ENCODE measurements around the gene SH2D1B. TPM values are rescaled to one million over a fixed set of nuclear protein-coding genes. Genes with fewer than 3 reads are reported as not detected.
"Not testable (repeated sequence)": the region's sequence is repeated elsewhere in the genome, so short reads cannot be mapped to it uniquely, and the experiment has no call there.

SH2D1B gene, protein sequence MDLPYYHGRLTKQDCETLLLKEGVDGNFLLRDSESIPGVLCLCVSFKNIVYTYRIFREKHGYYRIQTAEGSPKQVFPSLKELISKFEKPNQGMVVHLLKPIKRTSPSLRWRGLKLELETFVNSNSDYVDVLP
- not detected for total RNA-seq

DNA sequence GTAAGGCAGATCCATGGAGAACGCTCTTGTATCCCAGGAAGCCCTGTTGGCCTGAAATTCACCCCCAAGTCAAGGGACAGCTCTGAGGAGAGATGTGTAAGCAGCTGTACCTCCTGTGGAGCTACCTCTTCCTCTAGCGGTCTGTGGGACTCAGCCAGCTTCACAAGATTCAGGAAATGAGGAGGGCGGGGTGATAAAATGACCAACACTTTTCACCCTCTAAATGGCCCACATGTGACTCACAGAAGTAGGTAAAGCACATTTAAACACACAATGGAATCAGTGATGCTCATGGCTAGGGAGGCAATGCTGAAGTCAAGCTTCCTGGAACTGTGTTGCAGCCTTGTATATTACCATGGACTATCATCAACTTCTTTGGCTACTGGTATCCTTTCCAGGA is at the start of gene SH2D1B:
Gene SH2D1B, minus strand, starts transcription at position 135 of the 400 bp plus-strand sequence. Its CDS starts 120 bp downstream, at position 15.
- WGBS, 2 donors: 71 to 85% methylated on average over 3 of the region's 3 CpGs
- intact Hi-C loops (cut with DNase I; ENCODE audit: low total_unique reads): no loop called here
- no peak for TF ChIP-seq POLR2A (IDR thresholded peaks at IDR 0.05)
- TF ChIP-seq, protein P1, sequence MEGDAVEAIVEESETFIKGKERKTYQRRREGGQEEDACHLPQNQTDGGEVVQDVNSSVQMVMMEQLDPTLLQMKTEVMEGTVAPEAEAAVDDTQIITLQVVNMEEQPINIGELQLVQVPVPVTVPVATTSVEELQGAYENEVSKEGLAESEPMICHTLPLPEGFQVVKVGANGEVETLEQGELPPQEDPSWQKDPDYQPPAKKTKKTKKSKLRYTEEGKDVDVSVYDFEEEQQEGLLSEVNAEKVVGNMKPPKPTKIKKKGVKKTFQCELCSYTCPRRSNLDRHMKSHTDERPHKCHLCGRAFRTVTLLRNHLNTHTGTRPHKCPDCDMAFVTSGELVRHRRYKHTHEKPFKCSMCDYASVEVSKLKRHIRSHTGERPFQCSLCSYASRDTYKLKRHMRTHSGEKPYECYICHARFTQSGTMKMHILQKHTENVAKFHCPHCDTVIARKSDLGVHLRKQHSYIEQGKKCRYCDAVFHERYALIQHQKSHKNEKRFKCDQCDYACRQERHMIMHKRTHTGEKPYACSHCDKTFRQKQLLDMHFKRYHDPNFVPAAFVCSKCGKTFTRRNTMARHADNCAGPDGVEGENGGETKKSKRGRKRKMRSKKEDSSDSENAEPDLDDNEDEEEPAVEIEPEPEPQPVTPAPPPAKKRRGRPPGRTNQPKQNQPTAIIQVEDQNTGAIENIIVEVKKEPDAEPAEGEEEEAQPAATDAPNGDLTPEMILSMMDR (IDR thresholded peaks at IDR 0.05): no peak
- no peak within 1 kb of the TSS for H3K4me3 ChIP-seq (ENCODE audit: low read depth, poor library complexity, severe bottlenecking)
- no peak for DNase-seq (ENCODE audit: low spot score in 2 of 2)

DNA sequence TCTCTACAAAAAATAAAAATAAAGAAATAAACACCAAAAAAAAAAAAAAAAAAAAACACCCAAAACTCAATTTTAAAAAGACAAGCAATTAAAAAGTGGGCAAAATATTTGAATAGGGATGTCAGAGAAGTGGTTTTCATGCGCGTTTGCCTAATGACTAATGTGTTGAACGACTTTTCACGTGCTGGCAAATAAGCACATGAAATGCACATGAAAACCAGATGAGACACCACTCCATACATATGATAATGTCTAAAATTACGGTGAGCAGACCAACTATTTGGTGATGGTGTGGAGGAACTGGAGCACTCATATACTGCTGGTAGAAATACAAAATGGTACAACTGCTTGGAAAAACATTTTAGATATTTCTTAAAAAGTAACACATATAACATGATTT is 46.3 kb upstream of the SH2D1B start:
- WGBS, 2 donors: 73 to 74% methylated on average over 5 of the region's 5 CpGs
- no peak overlapping the region for H3K4me3 ChIP-seq (ENCODE audit: low read depth, poor library complexity, severe bottlenecking)
- intact Hi-C loops (cut with DNase I; ENCODE audit: low total_unique reads): no loop called here
- TF ChIP-seq, protein P1 (IDR thresholded peaks at IDR 0.05): no peak
- no peak for TF ChIP-seq POLR2A (IDR thresholded peaks at IDR 0.05)
- no peak for DNase-seq (ENCODE audit: low spot score in 2 of 2)

DNA sequence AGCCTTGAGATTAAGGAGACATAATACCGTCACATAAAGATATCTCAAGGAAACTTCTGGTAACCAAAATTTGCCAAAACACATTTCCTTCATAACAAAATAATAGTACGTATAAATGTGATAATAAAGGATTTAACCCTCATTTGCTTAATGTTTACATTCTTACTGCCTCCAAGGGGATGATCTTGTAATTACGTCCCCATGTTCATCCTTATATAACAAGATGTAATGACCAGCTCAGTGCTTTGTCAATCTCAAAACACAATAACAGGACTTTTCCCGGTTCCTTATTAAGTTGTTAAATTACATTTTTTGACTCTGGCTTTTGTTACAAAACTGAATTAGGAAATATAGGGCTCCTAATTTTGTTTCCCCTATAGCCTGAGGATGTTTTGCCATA is 44.4 kb upstream of the SH2D1B start:
- intact Hi-C loops (cut with DNase I; ENCODE audit: low total_unique reads): no loop called here
- no peak overlapping the region for H3K4me3 ChIP-seq (ENCODE audit: low read depth, poor library complexity, severe bottlenecking)
- 88 to 91% methylated on average over 4 of the region's 4 CpGs for WGBS, 2 donors
- no peak for DNase-seq (ENCODE audit: low spot score in 2 of 2)
- TF ChIP-seq, protein P1 (IDR thresholded peaks at IDR 0.05): no peak
- TF ChIP-seq POLR2A (IDR thresholded peaks at IDR 0.05): no peak

DNA sequence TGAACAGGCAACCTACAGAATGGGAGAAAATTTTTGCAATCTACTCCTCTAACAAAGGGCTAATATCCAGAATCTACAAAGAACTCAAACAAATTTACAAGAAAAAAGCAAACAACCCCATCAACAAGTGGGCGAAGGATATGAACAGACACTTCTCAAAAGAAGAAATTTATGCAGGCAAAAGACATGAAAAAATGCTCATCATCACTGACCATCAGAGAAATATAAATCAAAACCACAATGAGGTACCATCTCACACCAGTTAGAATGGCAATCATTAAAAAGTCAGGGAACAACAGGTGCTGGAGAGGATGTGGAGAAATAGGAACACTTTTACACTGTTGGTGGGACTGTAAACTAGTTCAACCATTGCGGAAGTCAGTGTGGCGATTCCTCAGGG is 42.4 kb upstream of the SH2D1B start:
- WGBS, 2 donors: 95 to 100% methylated on average over 1 to 3 of the region's 3 CpGs

DNA sequence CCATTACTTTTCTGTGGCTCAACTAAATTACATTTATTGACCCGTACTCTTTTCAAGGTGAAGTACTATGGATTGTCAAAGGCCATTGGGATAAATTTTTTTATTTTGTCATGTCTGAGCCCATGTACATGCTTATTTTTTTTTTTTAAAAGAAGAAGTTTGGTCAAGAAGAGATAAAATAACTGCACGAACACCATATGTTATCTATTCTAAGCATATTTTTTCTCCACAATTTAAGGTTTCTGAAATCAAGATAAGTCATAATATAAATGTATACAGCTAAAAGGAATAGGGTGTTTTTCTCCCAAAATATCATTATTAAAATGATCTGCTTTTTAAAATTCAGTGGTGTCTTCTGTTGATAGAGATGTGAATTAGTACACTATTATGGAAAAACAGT is 35.0 kb upstream of the SH2D1B start:
- no peak for DNase-seq (ENCODE audit: low spot score in 2 of 2)
- intact Hi-C loops (cut with DNase I; ENCODE audit: low total_unique reads): no loop called here
- no peak overlapping the region for H3K4me3 ChIP-seq (ENCODE audit: low read depth, poor library complexity, severe bottlenecking)
- TF ChIP-seq, protein P1 (IDR thresholded peaks at IDR 0.05): no peak
- TF ChIP-seq POLR2A (IDR thresholded peaks at IDR 0.05): no peak
- WGBS, 2 donors: 84 to 87% methylated on average over 2 of the region's 2 CpGs

More for the DNA sequence above, 42.4 kb upstream of the SH2D1B start:
- intact Hi-C loops (cut with DNase I; ENCODE audit: low total_unique reads); H3K4me3 ChIP-seq (ENCODE audit: low read depth, poor library complexity, severe bottlenecking); DNase-seq (ENCODE audit: low spot score in 2 of 2): not testable (repeated sequence)

DNA sequence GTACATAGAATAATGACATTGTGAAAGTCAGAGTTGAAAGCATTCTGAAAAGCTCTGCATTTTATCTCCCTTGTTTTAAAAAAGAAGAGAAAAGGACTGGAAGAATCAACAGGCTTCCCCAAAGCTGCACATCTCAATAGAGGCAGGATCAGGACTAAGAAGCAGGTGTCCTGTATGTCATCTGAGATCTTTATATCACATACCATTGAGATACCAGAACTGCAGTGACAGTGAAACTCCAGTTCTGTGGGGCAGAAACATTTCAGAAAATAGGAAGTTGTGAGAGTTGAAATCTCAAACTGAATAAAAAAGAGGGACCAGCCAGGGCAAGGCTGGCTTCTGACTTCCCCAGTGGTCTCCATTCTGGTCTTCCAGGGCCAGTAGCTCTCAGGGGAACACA is 33.0 kb upstream of the SH2D1B start:
- DNase-seq (ENCODE audit: low spot score in 2 of 2): no peak
- intact Hi-C loops (cut with DNase I; ENCODE audit: low total_unique reads): no loop called here
- no peak for TF ChIP-seq POLR2A (IDR thresholded peaks at IDR 0.05)
- TF ChIP-seq, protein P1 (IDR thresholded peaks at IDR 0.05): no peak
- no peak overlapping the region for H3K4me3 ChIP-seq (ENCODE audit: low read depth, poor library complexity, severe bottlenecking)

DNA sequence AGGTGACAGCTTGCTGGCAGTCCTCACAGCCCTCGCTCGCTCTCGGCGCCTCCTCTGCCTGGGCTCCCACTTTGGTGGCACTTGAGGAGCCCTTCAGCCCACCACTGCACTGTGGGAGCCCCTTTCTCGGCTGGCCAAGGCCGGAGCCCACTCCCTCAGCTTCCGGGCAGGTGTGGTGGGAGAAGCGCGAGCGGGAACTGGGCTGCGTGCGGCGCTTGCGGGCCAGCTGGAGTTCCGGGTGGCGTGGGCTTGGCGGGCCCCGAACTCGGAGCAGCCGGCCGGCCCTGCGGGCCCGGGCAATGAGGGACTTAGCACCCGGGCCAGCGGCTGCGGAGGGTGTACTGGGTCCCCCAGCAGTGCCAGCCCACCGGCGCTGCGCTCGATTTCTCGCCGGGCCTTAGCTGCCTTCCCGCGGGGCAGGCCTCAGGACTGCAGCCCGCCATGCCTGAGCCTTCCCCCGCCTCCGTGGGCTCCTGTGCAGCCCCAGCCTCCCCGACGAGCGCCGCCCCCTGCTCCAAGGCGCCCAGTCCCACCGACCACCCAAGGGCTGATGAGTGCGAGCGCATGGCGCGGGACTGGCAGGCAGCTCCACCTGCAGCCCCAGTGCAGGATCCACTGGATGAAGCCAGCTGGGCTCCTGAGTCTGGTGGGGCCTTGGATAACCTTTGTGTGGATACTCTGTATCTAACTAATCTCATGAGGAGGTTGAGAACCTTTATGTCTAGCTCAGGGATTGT is 21.2 kb upstream of the SH2D1B start:
- WGBS, 2 donors: 82 to 92% methylated on average over 37 to 43 of the region's 47 CpGs
- H3K4me3 ChIP-seq (ENCODE audit: low read depth, poor library complexity, severe bottlenecking); intact Hi-C loops (cut with DNase I; ENCODE audit: low total_unique reads); DNase-seq (ENCODE audit: low spot score in 2 of 2): not testable (repeated sequence)
